Mesendoderm (in vitro differentiated cells): Measurements from ENCODE around the gene ZNF746.

Source experiments
- DNase-seq: peaks from one replicate; pipeline ENCODE4 v3.0.0; 2013
- H2AK5ac ChIP-seq: 2 replicates; pipeline ENCODE4 v1.6.1; 2013; ENCODE audit warnings: low read length, inconsistent platforms
- H2BK120ac ChIP-seq: 2 replicates; pipeline ENCODE4 v1.6.1; 2013; ENCODE audit warnings: low read depth, mild to moderate bottlenecking, low read length, moderate library complexity, mixed read lengths
- H2BK15ac ChIP-seq: replicated peaks from 2 replicates; pipeline ENCODE4 v1.6.1; 2013; ENCODE audit warnings: low read depth, mild to moderate bottlenecking, moderate library complexity
- H2BK5ac ChIP-seq: 2 replicates; pipeline ENCODE4 v1.6.1; 2013; ENCODE audit warnings: low read length, inconsistent platforms
- H3K18ac ChIP-seq: 2 replicates; pipeline ENCODE4 v1.6.1; 2013; ENCODE audit warnings: mild to moderate bottlenecking, low read length, mixed read lengths
- H3K23ac ChIP-seq: one replicate; pipeline ENCODE4 v1.6.1; 2013; ENCODE audit warnings: low read length
- H3K27ac ChIP-seq: 2 replicates; pipeline ENCODE4 v1.5.1; 2013; ENCODE audit warnings: low read depth, mild to moderate bottlenecking, inconsistent platforms, low read length, moderate library complexity
- H3K27me3 ChIP-seq: 2 replicates; pipeline ENCODE4 v1.6.1; 2013; ENCODE audit warnings: low read length, control low read depth, mild to moderate bottlenecking, inconsistent platforms; ENCODE audit not compliant: insufficient read depth, poor library complexity
- H3K36me3 ChIP-seq: 2 replicates; pipeline ENCODE4 v1.6.1; 2013; ENCODE audit warnings: low read length, inconsistent platforms; ENCODE audit not compliant: control insufficient read depth, insufficient read depth
- H3K4ac ChIP-seq: one replicate; pipeline ENCODE4 v1.6.1; 2013; ENCODE audit warnings: low read depth, mild to moderate bottlenecking, low read length, moderate library complexity
- H3K4me1 ChIP-seq: 2 replicates; pipeline ENCODE4 v1.6.1; 2013; ENCODE audit warnings: low read depth, low read length, inconsistent platforms; ENCODE audit not compliant: control insufficient read depth
- H3K4me2 ChIP-seq: 2 replicates; pipeline ENCODE4 v1.6.1; 2013; ENCODE audit warnings: low read length
- H3K4me3 ChIP-seq: 2 replicates; pipeline ENCODE4 v1.5.1; 2013; ENCODE audit warnings: mild to moderate bottlenecking, low read length
- H3K56ac ChIP-seq: one replicate; pipeline ENCODE4 v1.6.1; 2013; ENCODE audit warnings: low read length
- H3K79me1 ChIP-seq: 2 replicates; pipeline ENCODE4 v1.6.1; 2013; ENCODE audit warnings: low read length, inconsistent platforms
- H3K79me2 ChIP-seq: 2 replicates; pipeline ENCODE4 v1.6.1; 2013; ENCODE audit warnings: mild to moderate bottlenecking, low read length; ENCODE audit not compliant: control insufficient read depth, insufficient read depth
- H3K9ac ChIP-seq: 2 replicates; pipeline ENCODE4 v1.6.1; 2013; ENCODE audit warnings: low read length, inconsistent platforms
- H4K5ac ChIP-seq: one replicate; pipeline ENCODE4 v1.6.1; 2013; ENCODE audit warnings: low read length
- H4K8ac ChIP-seq: one replicate; pipeline ENCODE4 v1.6.1; 2013; ENCODE audit warnings: low read depth, mild to moderate bottlenecking, control low read depth, low read length, moderate library complexity
- WGBS: extraction: QIAGEN DNeasy Blood & Tissue Kit; methylation state at CpG from one replicate; pipeline ENCODE4 v1.1.7; 2013; ENCODE audit warnings: low lambda C conversion rate, missing lambda C conversion rate; ENCODE audit not compliant: insufficient coverage; ENCODE audit errors: extremely low coverage; 5-methylcytosine and 5-hydroxymethylcytosine counted together

The ZNF746 gene

GRCh38 chr7:149475121-149476045 is 22.2 kb downstream of the ZNF746 start:
- Histone ChIP-seq H3K4me3 (no peak overlapping the region), H3K79me2 (no peaks in the 10 kb centered on the region), H3K27me3 (no peaks in the 10 kb centered on the region), H2BK5ac (no peak overlapping the region), H2BK120ac (no peak overlapping the region), H2AK5ac (no peak overlapping the region), H3K23ac (no peak overlapping the region), H3K4ac (no peak overlapping the region), H4K8ac (no peak overlapping the region), H3K9ac (no peak overlapping the region), H3K27ac (no peak overlapping the region), H3K18ac (no peak overlapping the region), H3K56ac (no peak overlapping the region), H3K4me2 (no peak overlapping the region), H3K36me3 (peaks cover 1% of the 10 kb centered on the region), H4K5ac (no peak overlapping the region), H3K79me1 (no peaks in the 10 kb centered on the region), H2BK15ac (no peak overlapping the region), H3K4me1 (peaks cover 6% of the 10 kb centered on the region)
- WGBS: no CpG with 5 or more reads among the region's 21 CpGs
- no peak for DNase-seq

- WGBS: no CpG with 5 or more reads among the region's 77 CpGs
- peaks cover 6% of the 10 kb centered on the region for H3K4me1 ChIP-seq
- H2BK120ac ChIP-seq: no peak overlapping the region
- H3K9ac ChIP-seq: no peak overlapping the region
- H3K18ac ChIP-seq: no peak overlapping the region
- H3K4ac ChIP-seq: no peak overlapping the region
- no peak overlapping the region for H2AK5ac ChIP-seq
- no peak for DNase-seq
- H3K4me3 ChIP-seq: no peak overlapping the region
- H3K79me2 ChIP-seq: no peaks in the 10 kb centered on the region
- H3K79me1 ChIP-seq: no peaks in the 10 kb centered on the region
- H3K56ac ChIP-seq: no peak overlapping the region
- no peak overlapping the region for H4K5ac ChIP-seq
- H3K27me3 ChIP-seq: no peaks in the 10 kb centered on the region
- H4K8ac ChIP-seq: no peak overlapping the region
- H2BK15ac ChIP-seq: no peak overlapping the region
- H3K27ac ChIP-seq: no peak overlapping the region
- no peak overlapping the region for H3K23ac ChIP-seq
- H2BK5ac ChIP-seq: no peak overlapping the region
- H3K36me3 ChIP-seq: peaks cover 1% of the 10 kb centered on the region
- H3K4me2 ChIP-seq: no peak overlapping the region
Measured at GRCh38 chr7:149474309-149475120, 23.1 kb downstream of the ZNF746 start.

- Histone ChIP-seq H3K27ac (no peak overlapping the region), H3K36me3 (peaks cover 1% of the 10 kb centered on the region), H2BK120ac (no peak overlapping the region), H4K8ac (no peak overlapping the region), H3K4me3 (no peak overlapping the region), H2BK15ac (no peak overlapping the region), H3K18ac (no peak overlapping the region), H3K4me2 (no peak overlapping the region), H3K4me1 (peaks cover 5% of the 10 kb centered on the region), H3K56ac (no peak overlapping the region), H2BK5ac (no peak overlapping the region), H4K5ac (no peak overlapping the region), H3K79me1 (no peaks in the 10 kb centered on the region), H3K9ac (no peak overlapping the region), H3K23ac (no peak overlapping the region), H3K27me3 (no peaks in the 10 kb centered on the region), H3K4ac (no peak overlapping the region), H2AK5ac (no peak overlapping the region), H3K79me2 (no peaks in the 10 kb centered on the region)
- DNase-seq: no peak
- no CpG with 5 or more reads among the region's 6 CpGs for WGBS
Measured at GRCh38 chr7:149473251-149473650, 24.4 kb downstream of the ZNF746 start.

GRCh38 chr7:149471289-149471953 is 26.2 kb downstream of the ZNF746 start:
- H3K56ac ChIP-seq: no peak overlapping the region
- no peak overlapping the region for H2AK5ac ChIP-seq
- no peaks in the 10 kb centered on the region for H3K27me3 ChIP-seq
- no peak for DNase-seq
- H2BK120ac ChIP-seq: no peak overlapping the region
- H4K5ac ChIP-seq: no peak overlapping the region
- no peaks in the 10 kb centered on the region for H3K79me2 ChIP-seq
- no peak overlapping the region for H3K4me2 ChIP-seq
- no peak overlapping the region for H4K8ac ChIP-seq
- no peak overlapping the region for H3K18ac ChIP-seq
- no peak overlapping the region for H3K23ac ChIP-seq
- no peak overlapping the region for H2BK15ac ChIP-seq
- H3K4me1 ChIP-seq: no peaks in the 10 kb centered on the region
- H3K27ac ChIP-seq: no peak overlapping the region
- H3K9ac ChIP-seq: no peak overlapping the region
- no peak overlapping the region for H3K4ac ChIP-seq
- H2BK5ac ChIP-seq: no peak overlapping the region
- H3K4me3 ChIP-seq: no peak overlapping the region
- peaks cover 1% of the 10 kb centered on the region for H3K36me3 ChIP-seq
- WGBS: no CpG with 5 or more reads among the region's 6 CpGs
- no peaks in the 10 kb centered on the region for H3K79me1 ChIP-seq

- Histone ChIP-seq H3K18ac (no peak overlapping the region), H2BK15ac (no peak overlapping the region), H3K4me1 (no peaks in the 10 kb centered on the region), H3K9ac (no peak overlapping the region), H3K4me3 (no peak overlapping the region), H2BK120ac (no peak overlapping the region), H3K27me3 (no peaks in the 10 kb centered on the region), H2BK5ac (no peak overlapping the region), H3K79me1 (no peaks in the 10 kb centered on the region), H3K23ac (no peak overlapping the region), H2AK5ac (no peak overlapping the region), H4K5ac (no peak overlapping the region), H3K56ac (no peak overlapping the region), H3K79me2 (no peaks in the 10 kb centered on the region), H3K36me3 (peaks cover 1% of the 10 kb centered on the region), H3K4ac (no peak overlapping the region), H4K8ac (no peak overlapping the region), H3K27ac (no peak overlapping the region), H3K4me2 (no peak overlapping the region)
- no peak for DNase-seq
- WGBS: no CpG with 5 or more reads among the region's 8 CpGs
Measured at GRCh38 chr7:149469806-149470205, 27.8 kb downstream of the ZNF746 start.
